ENCODE measurements around the gene INVS.
"Not testable (repeated sequence)": the region's sequence is repeated elsewhere in the genome, so short reads cannot be mapped to it uniquely, and the experiment has no call there.

Gene INVS

GRCh38 chr9:100126423-100126822 is 27.4 kb downstream of the INVS start:
- DNase-seq (ENCODE audit: low read depth) = no peak

GRCh38 chr9:100129772-100130171 is 30.7 kb downstream of the INVS start:
- no peak for DNase-seq (ENCODE audit: low read depth)

GRCh38 chr9:100131216-100131615 is 32.2 kb downstream of the INVS start:
- no peak for DNase-seq (ENCODE audit: low read depth)

DNA sequence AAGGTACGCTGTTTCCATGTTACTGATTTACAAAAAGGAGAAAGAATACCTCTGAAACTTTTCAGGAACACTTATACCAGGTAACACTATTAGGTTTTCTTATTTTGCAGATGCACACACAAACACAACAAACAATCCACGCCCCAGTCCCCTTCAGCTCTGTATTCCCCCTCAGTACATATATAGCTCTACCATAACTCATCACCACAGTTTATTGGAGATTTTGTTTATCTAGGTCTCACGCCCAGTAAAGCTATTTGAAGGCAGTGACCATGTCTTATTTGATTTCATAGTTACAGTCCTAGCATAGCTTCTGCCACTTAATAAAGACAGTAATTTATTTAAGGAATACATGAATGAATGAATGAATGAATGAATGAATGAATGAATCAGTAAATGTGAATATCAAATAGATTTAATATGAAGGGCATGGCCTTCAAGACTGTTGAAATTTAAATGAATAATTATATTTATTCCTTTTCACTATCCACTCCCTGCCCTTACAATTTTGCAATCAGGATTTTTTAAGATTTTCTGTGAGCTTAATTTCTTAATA is 32.9 kb downstream of the INVS start:
- no peak for DNase-seq (ENCODE audit: low read depth)

DNA sequence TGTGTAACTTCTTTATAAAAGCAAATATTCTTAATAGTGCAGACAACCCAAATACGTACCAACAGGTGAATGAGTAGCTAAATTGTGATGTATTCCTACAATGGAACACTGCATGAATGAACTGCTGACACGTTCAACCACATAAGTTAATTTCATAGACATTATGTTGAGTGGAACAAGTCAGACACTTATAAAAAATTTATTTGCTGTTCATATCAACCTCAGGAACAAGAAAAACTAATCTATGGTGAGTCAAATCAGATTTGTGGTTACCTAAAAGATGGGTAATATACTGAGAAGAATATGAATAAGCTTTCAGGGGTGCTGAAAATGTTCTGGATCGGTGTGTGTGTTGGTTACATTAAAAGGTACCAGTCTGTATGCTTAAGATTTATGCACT is 35.7 kb downstream of the INVS start:
- no peak for DNase-seq (ENCODE audit: low read depth)

- DNase-seq (ENCODE audit: low read depth) = not testable (repeated sequence)
Measured at GRCh38 chr9:100136799-100137198, 37.8 kb downstream of the INVS start.

DNA sequence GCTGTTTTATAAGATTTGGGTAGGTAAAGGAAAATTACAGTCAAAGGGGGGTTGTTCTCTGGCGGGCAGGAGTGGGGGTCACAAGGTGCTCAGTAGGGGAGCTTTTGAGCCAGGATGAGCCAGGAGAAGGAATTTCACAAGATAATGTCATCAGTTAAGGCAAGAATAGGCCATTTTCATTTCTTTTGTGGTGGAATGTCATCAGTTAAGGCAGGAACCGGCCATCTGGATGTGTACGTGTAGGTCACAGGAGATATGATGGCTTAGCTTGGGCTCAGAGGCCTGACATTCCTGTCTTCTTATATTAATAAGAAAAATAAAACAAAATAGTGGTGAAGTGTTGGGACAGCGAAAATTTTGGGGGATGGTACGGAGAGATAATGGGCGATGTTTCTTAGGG is 41.3 kb downstream of the INVS start:
- not testable (repeated sequence) for DNase-seq (ENCODE audit: low read depth)

DNA sequence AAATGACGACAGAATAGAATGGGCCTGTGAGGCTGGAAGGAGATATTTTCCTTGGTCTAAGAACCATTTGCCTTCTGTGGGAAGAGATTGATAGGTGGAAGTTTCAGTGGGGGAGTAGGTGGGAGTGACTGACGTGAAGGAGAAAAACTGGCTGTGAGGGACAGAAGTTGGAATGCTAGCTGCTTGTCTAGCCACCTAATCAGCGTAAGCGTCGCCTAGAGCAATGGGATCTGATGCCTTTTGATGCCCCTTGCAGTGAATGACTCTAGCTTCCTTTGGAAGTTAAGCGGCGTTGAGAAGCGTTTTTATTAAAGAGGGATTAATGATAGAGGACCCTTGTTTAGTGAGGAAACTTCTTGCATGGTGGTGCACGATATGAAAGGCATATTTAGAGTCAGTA is 42.8 kb downstream of the INVS start:
- not testable (repeated sequence) for DNase-seq (ENCODE audit: low read depth)

DNA sequence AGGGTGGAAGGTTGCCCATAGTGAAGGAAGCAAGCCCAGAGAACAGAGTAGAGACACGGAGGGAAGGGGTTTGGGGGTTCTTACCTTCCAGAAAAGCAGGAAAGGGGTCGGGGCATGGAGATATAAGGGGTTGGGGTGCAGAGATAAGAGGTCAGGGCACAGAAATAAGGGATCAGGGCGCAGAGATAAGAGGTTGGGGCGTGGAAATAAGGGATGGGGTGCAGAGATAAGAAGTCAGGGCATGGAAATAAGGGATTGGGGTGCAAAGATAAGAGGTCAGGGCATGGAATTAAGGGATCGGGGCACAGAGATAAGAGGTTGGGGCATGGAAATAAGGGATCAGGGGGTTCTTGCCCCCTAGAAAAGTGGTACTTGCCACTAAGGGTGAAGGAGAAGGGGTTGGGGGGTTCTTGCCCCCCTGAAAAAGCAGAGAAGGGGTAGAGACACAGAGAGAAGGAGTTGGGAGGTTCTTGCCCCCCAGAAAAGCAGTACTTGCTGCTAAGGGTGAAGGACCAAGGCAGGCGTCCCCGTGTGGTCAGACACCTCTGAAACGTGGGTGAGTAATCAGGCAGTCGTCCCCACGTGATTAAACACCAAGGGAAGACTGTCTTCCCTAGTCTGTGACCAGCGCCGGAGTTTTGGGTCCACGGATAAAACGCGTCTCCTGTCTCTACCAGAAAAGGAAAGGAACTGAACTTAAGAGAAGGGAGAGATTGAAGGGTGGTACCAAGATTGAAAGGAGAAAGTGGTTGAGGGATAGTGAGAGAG is 46.3 kb downstream of the INVS start:
- not testable (repeated sequence) for DNase-seq (ENCODE audit: low read depth)

GRCh38 chr9:100145976-100146375 is 46.9 kb downstream of the INVS start:
- not testable (repeated sequence) for DNase-seq (ENCODE audit: low read depth)

DNA sequence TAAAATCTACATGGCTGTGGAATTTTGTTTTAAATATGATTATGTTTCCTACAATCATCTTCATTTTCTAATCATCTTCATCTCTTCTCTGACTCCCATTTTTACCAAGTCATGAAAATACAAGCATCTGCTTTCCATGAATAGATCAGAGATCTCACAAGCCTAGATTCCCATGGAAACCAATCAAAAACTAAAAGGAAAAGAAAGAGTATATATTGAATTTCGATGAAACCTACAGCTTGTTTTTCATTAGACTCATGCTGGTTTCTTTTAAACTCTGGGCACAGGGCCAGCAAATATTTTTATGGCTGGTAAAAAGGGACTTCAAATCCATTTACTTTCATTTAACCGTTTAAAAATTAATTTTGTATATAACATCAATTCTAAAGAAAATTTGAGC is 51.2 kb downstream of the INVS start:
- no peak for DNase-seq (ENCODE audit: low read depth)

GRCh38 chr9:100160021-100160420 is 61.0 kb downstream of the INVS start:
- no peak for DNase-seq (ENCODE audit: low read depth)

DNA sequence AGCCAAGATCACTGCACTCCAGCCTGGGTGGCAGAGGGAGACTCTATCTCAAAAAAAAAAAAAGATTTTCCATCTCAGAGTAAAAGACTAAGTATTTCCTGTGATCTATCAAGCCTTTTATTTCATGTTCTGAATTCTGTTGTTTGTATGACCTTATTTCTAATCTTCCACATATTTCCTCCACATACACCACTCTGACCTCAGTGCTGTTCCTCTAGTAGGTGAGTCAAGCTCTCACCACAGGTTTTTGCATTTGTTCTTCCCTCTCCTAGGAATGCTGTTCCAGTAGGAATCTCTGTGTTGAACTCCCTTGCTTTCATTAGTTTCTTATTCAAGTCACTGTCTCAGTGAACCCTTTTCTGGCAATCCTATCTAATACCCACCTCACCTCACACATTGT is 68.1 kb downstream of the INVS start:
- no peak for DNase-seq (ENCODE audit: low read depth)

GRCh38 chr9:100167915-100168654 is 69.0 kb downstream of the INVS start:
- no peak for DNase-seq (ENCODE audit: low read depth)

DNA sequence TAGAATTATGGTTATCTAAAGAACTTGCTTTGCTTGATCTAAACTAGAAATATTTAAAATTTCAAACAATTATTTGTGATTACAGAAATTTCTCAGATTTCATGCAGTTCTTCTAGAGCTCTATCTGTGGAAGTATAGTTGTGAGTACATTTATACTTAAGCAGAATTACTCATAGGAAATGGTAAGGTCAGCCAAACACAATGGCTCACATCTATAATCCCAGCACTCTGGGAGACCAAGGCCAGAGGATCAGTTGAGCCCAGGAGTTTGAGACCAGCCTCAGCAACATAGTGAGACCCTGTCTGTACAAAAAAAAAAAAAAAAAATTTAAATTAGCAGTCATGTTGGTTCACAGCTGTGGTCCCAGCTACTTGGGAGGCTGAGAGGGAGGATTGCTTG is 71.0 kb downstream of the INVS start:
- no peak for DNase-seq (ENCODE audit: low read depth)

DNA sequence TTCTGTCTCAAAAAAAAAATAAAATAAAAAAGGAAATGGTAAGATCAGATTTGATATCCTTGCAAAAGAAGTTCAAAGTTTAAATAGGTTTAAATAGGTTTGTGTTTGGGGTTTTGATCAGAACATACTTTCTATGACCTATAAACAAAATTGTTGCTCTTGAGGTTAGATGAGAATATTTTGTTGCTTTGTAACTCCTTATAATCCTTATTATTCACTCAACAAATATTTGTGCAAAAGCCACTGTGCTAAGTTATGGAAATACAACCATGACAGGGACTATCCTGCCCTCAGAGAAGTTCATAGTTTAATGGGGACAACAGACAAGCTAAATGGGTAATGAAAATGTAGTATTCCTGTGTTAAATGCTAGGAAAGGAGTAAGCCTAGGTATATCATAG is 71.5 kb downstream of the INVS start:
- no peak for DNase-seq (ENCODE audit: low read depth)

DNA sequence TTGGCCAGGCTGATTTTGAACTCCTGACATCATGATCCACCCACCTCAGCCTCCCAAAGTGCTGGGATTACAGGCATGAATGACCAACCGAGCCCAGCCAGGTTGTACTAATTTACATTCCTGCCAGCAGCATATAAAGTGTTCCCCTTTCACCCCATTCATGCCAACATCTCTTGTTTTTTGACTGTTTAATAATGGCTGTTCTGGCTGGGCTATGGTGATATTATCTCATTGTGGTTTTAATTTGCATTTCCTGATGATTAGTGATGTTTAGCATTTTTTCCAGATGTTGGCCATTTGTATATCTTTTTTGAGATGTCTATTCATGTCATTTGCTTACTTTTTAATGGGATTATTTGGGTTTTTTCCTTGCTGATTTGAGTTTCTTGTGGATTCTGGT is 87.3 kb downstream of the INVS start:
- DNase-seq (ENCODE audit: low read depth) = no peak

DNA sequence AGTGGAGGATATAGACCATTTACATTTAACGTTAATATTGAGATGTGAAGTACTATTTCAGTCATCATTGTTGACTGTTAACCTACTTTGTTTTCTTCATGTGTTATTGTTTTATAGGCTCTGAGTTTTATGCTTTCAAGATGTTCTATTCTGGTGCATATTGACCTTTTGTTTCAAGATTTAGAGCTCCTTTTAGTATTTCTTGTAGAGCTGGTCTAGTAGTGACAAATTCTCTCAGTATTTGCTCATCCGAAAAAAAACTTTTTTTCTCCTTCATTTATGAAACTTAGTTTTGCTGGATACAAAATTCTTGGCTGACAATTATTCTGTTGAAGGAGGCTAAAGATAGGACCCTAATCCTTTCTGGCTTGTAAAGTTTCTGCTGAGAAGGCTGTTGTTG is 91.3 kb downstream of the INVS start:
- no peak for DNase-seq (ENCODE audit: low read depth)

- DNase-seq (ENCODE audit: low read depth) = no peak
Measured at GRCh38 chr9:100191264-100191663, 92.2 kb downstream of the INVS start.

GRCh38 chr9:100193078-100193477 is 94.0 kb downstream of the INVS start:
- DNase-seq (ENCODE audit: low read depth) = no peak

DNA sequence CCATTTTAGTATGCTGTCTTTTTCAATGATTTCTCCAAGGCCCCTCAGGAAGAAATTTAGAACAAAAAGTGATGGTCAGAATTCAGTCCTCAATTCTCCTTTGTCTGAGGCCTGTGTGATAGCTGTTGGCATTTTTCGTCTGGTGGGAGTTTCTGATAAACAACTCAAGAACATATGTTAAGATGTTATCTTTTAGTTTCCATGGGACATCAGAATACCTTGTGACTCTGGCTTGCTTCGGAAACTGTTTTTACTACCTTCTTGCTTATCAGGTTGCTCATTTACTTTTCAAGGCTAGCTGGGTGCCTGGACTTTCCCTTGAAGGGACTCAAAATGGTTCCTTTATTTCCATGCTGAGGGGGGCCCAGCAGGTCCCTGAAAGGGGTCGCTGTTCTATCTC is 97.2 kb downstream of the INVS start:
- no peak for DNase-seq (ENCODE audit: low read depth)

- no peak for DNase-seq (ENCODE audit: low read depth)
Measured at GRCh38 chr9:100196828-100197227, 97.8 kb downstream of the INVS start.

GRCh38 chr9:100197553-100197952 is 98.5 kb downstream of the INVS start:
- no peak for DNase-seq (ENCODE audit: low read depth)

All from activated T-cell treated with anti-CD3 and anti-CD28 coated beads for 24 hours (primary cell).